H9 (cell line): ENCODE data around the gene CLEC10A. TPM values are rescaled to one million over a fixed set of nuclear protein-coding genes. Genes with fewer than 3 reads are reported as not detected.

Experiments
- DNase-seq: peaks from one replicate; pipeline ENCODE4 v3.0.0-alpha.2; 2017
- H2AFZ ChIP-seq: one replicate; pipeline ENCODE4 v1.6.1; 2013; ENCODE audit warnings: mild to moderate bottlenecking, low read length, control low read depth, moderate library complexity
- H2AK5ac ChIP-seq: 2 replicates; pipeline ENCODE4 v1.6.1; 2013; ENCODE audit warnings: low read length, control low read depth, mixed read lengths; ENCODE audit not compliant: insufficient read length
- H2BK120ac ChIP-seq: one replicate; pipeline ENCODE4 v1.6.1; 2013; ENCODE audit warnings: low read depth, mild to moderate bottlenecking, low read length, control low read depth, inconsistent platforms; ENCODE audit not compliant: poor library complexity, severe bottlenecking
- H2BK12ac ChIP-seq: 2 replicates; pipeline ENCODE4 v1.6.1; 2013; ENCODE audit warnings: low read length, control low read depth, mixed read lengths, low read depth; ENCODE audit not compliant: insufficient read length
- H2BK15ac ChIP-seq: 2 replicates; pipeline ENCODE4 v1.6.1; 2013; ENCODE audit warnings: low read depth, low read length, control low read depth
- H2BK20ac ChIP-seq: one replicate; pipeline ENCODE4 v1.6.1; 2013; ENCODE audit warnings: low read depth, mild to moderate bottlenecking, low read length, control low read depth, inconsistent platforms; ENCODE audit not compliant: poor library complexity, severe bottlenecking
- H2BK5ac ChIP-seq: 2 replicates; pipeline ENCODE4 v1.6.1; 2013; ENCODE audit warnings: low read length, control low read depth, mixed read lengths; ENCODE audit not compliant: insufficient read length
- H3K14ac ChIP-seq: 2 replicates; pipeline ENCODE4 v1.6.1; 2013; ENCODE audit warnings: low read length, control low read depth; ENCODE audit not compliant: insufficient read depth
- H3K18ac ChIP-seq: 2 replicates; pipeline ENCODE4 v1.6.1; 2013; ENCODE audit warnings: low read depth, mild to moderate bottlenecking, mixed read lengths, low read length, control low read depth; ENCODE audit not compliant: insufficient read length
- H3K23ac ChIP-seq: 2 replicates; pipeline ENCODE4 v1.6.1; 2013; ENCODE audit warnings: low read length, control low read depth, mixed read lengths, low read depth; ENCODE audit not compliant: insufficient read length
- H3K23me2 ChIP-seq: 2 replicates; pipeline ENCODE4 v1.6.1; 2013; ENCODE audit warnings: low read depth, mild to moderate bottlenecking, mixed read lengths, low read length, control low read depth; ENCODE audit not compliant: insufficient read length, poor library complexity, severe bottlenecking
- H3K27ac ChIP-seq: 2 replicates; pipeline ENCODE4 v1.5.1; 2013; ENCODE audit warnings: low read length, control low read depth, mixed read lengths, low read depth; ENCODE audit not compliant: insufficient read length
- H3K27me3 ChIP-seq: 2 replicates; pipeline ENCODE4 v1.6.1; 2013; ENCODE audit warnings: low read length, control low read depth, inconsistent platforms; ENCODE audit not compliant: insufficient read depth
- H3K4ac ChIP-seq: 2 replicates; pipeline ENCODE4 v1.6.1; 2013; ENCODE audit warnings: low read depth, mild to moderate bottlenecking, control low read depth, inconsistent platforms, low read length, moderate library complexity
- H3K4me1 ChIP-seq: 2 replicates; pipeline ENCODE4 v1.6.1; 2013; ENCODE audit warnings: low read length, control low read depth, inconsistent platforms; ENCODE audit not compliant: insufficient read depth
- H3K4me2 ChIP-seq: 2 replicates; pipeline ENCODE4 v1.6.1; 2013; ENCODE audit warnings: low read length, control low read depth, mixed read lengths; ENCODE audit not compliant: insufficient read length, insufficient read depth
- H3K56ac ChIP-seq: 2 replicates; pipeline ENCODE4 v1.6.1; 2013; ENCODE audit warnings: low read depth, mild to moderate bottlenecking, mixed read lengths, low read length, control low read depth; ENCODE audit not compliant: insufficient read length
- H3K79me1 ChIP-seq: 2 replicates; pipeline ENCODE4 v1.6.1; 2013; ENCODE audit warnings: low read depth, mild to moderate bottlenecking, moderate library complexity, low read length, control low read depth, inconsistent platforms; ENCODE audit not compliant: insufficient read depth, poor library complexity, severe bottlenecking
- H3K79me2 ChIP-seq: 2 replicates; pipeline ENCODE4 v1.6.1; 2013; ENCODE audit warnings: low read length, control low read depth, inconsistent platforms; ENCODE audit not compliant: insufficient read depth
- H3K9ac ChIP-seq: 2 replicates; pipeline ENCODE4 v1.6.1; 2013; ENCODE audit warnings: low read length, control low read depth, mixed read lengths; ENCODE audit not compliant: insufficient read length; ENCODE audit errors: extremely low read depth
- H3K9me3 ChIP-seq: one replicate; pipeline ENCODE4 v1.6.1; 2013; ENCODE audit warnings: low read depth, low read length, inconsistent platforms; ENCODE audit not compliant: control insufficient read depth
- H3T11ph ChIP-seq: one replicate; pipeline ENCODE4 v1.6.1; 2013; ENCODE audit warnings: mild to moderate bottlenecking, low read length, control low read depth, inconsistent platforms
- H4K20me1 ChIP-seq: one replicate; pipeline ENCODE4 v1.6.1; 2013; ENCODE audit not compliant: control insufficient read depth, insufficient read length, insufficient read depth
- H4K5ac ChIP-seq: 2 replicates; pipeline ENCODE4 v1.6.1; 2013; ENCODE audit warnings: low read depth, mild to moderate bottlenecking, mixed read lengths, low read length, control low read depth; ENCODE audit not compliant: insufficient read length
- H4K8ac ChIP-seq: replicated peaks from 2 replicates; pipeline ENCODE4 v1.6.1; 2013; ENCODE audit warnings: low read length, control low read depth, mixed read lengths, low read depth; ENCODE audit not compliant: insufficient read length
- H4K91ac ChIP-seq: 2 replicates; pipeline ENCODE4 v1.6.1; 2013; ENCODE audit warnings: low read depth, mild to moderate bottlenecking, moderate library complexity, mixed read lengths, low read length, control low read depth; ENCODE audit not compliant: insufficient read length
- H3K27ac Mint-ChIP-seq, 3 experiments: 2 replicates in 2 of 3; 3 replicates in 1 of 3; pipeline ENCODE4 v1.8.0; 2020 to 2021; ENCODE audit warnings: mixed read lengths in 3 of 3, mild to moderate bottlenecking in 1 of 3, moderate library complexity in 1 of 3
- H3K27me3 Mint-ChIP-seq: 2 replicates; pipeline ENCODE4 v1.8.0; 2021; ENCODE audit warnings: low read depth, mild to moderate bottlenecking, moderate library complexity, mixed read lengths
- H3K36me3 Mint-ChIP-seq, 3 experiments: 2 replicates in 2 of 3; 3 replicates in 1 of 3; pipeline ENCODE4 v1.8.0; 2020 to 2021; ENCODE audit warnings: low read depth in 3 of 3, mixed read lengths in 3 of 3; ENCODE audit not compliant: insufficient read depth in 1 of 3
- H3K4me1 Mint-ChIP-seq, 2 experiments: 2 replicates each; pipeline ENCODE4 v1.8.0; 2020; ENCODE audit warnings: mixed read lengths in 2 of 2
- H3K4me3 Mint-ChIP-seq, 2 experiments: 2 replicates in 1 of 2; 3 replicates in 1 of 2; pipeline ENCODE4 v1.8.0; 2020 to 2021; ENCODE audit warnings: mild to moderate bottlenecking in 2 of 2, mixed read lengths in 2 of 2, moderate library complexity in 1 of 2
- H3K9me3 Mint-ChIP-seq, 2 experiments: 2 replicates in 1 of 2; 3 replicates in 1 of 2; pipeline ENCODE4 v1.8.0; 2020; ENCODE audit warnings: mild to moderate bottlenecking in 2 of 2, mixed read lengths in 2 of 2, moderate library complexity in 1 of 2
- WGBS: extraction: QIAGEN DNeasy Blood & Tissue Kit; methylation state at CpG from one replicate; pipeline ENCODE4 v1.1.7; 2013; ENCODE audit warnings: missing lambda C conversion rate, low lambda C conversion rate, mixed read lengths; ENCODE audit not compliant: insufficient read length; ENCODE audit errors: extremely low coverage; 5-methylcytosine and 5-hydroxymethylcytosine counted together
- total RNA-seq: library from RNA; stranded (reverse); gene quantifications from 2 replicates; pipeline ENCODE4 v1.2.1, GENCODE V29; 2021
- TF ChIP-seq, protein P1 (sequence below): fragments of 200-600 bp; sonication (generic); conservative IDR thresholded peaks from 3 replicates; pipeline ENCODE4 v1.8.0; 2021; ENCODE audit warnings: antibody characterized with exemption, mild to moderate bottlenecking

CLEC10A gene
- total RNA-seq, 1 experiment from 2014 or later: not detected

DNA sequence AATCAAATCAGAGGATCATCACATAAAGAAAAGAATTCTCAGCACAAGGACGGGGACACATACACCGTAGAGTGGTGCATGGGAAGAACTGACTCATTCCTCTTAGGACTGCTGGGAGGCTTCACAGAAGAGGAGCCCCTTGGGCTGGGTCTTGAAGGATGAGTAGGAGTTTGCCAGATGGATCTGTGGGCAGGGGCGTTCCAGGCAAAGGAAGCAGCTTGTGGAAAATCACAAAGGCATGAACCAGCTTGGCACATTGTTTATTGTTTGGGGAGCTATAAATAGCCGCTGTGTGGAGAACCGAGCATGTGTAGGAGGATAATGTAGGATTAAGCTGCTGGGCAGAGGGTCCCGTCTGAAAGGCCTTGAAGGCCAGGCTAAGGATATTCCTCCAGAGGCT, 31.1 kb downstream of the CLEC10A start:
- H3K9me3 ChIP-seq: no peaks in the 10 kb centered on the region
- H4K91ac ChIP-seq: no peak overlapping the region
- H3K23me2 ChIP-seq: peaks cover 12% of the 10 kb centered on the region
- no peak overlapping the region for H4K5ac ChIP-seq
- no peak overlapping the region for H2BK20ac ChIP-seq
- no peak overlapping the region for H3K4me2 ChIP-seq
- H3K14ac ChIP-seq: no peak overlapping the region
- Mint-ChIP-seq H3K27me3 (peaks cover 70% of the 10 kb centered on the region), H3K27ac (no peak overlapping the region), H3K4me1 (peaks cover 14 to 19% of the 10 kb centered on the region in 2 experiments), H3K36me3 (no peaks in the 10 kb centered on the region), H3K4me3 (no peak overlapping the region), H3K9me3 (no peaks in the 10 kb centered on the region)
- no peak for DNase-seq
- no peak overlapping the region for H2BK15ac ChIP-seq
- H3K56ac ChIP-seq: no peak overlapping the region
- no peak overlapping the region for H3T11ph ChIP-seq
- H3K9ac ChIP-seq: no peak overlapping the region
- H2AK5ac ChIP-seq: no peak overlapping the region
- H2BK120ac ChIP-seq: no peak overlapping the region
- no peak overlapping the region for H2BK12ac ChIP-seq
- no peak overlapping the region for H4K8ac ChIP-seq
- no peaks in the 10 kb centered on the region for H3K4me1 ChIP-seq
- no peaks in the 10 kb centered on the region for H3K79me1 ChIP-seq
- H3K18ac ChIP-seq: no peak overlapping the region
- H3K4ac ChIP-seq: no peak overlapping the region
- no peaks in the 10 kb centered on the region for H3K79me2 ChIP-seq
- H3K23ac ChIP-seq: no peak overlapping the region
- H3K27ac ChIP-seq: no peak overlapping the region
- no peaks in the 10 kb centered on the region for H4K20me1 ChIP-seq
- WGBS: no CpG with 5 or more reads among the region's 6 CpGs
- TF ChIP-seq, protein P1, sequence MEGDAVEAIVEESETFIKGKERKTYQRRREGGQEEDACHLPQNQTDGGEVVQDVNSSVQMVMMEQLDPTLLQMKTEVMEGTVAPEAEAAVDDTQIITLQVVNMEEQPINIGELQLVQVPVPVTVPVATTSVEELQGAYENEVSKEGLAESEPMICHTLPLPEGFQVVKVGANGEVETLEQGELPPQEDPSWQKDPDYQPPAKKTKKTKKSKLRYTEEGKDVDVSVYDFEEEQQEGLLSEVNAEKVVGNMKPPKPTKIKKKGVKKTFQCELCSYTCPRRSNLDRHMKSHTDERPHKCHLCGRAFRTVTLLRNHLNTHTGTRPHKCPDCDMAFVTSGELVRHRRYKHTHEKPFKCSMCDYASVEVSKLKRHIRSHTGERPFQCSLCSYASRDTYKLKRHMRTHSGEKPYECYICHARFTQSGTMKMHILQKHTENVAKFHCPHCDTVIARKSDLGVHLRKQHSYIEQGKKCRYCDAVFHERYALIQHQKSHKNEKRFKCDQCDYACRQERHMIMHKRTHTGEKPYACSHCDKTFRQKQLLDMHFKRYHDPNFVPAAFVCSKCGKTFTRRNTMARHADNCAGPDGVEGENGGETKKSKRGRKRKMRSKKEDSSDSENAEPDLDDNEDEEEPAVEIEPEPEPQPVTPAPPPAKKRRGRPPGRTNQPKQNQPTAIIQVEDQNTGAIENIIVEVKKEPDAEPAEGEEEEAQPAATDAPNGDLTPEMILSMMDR: no peak
- no peak overlapping the region for H2BK5ac ChIP-seq
- peaks cover 4% of the 10 kb centered on the region for H3K27me3 ChIP-seq
- no peak overlapping the region for H2AFZ ChIP-seq
